ENCODE results near the gene ACER3. TPM values are rescaled to one million over a fixed set of nuclear protein-coding genes. Genes with fewer than 3 reads are reported as not detected.
"Not testable (repeated sequence)": the region's sequence is repeated elsewhere in the genome, so short reads cannot be mapped to it uniquely, and the experiment has no call there.

ACER3 gene
- total and polyA plus RNA-seq, 8 donors: 2.0 to 13.2 (median 5.9) TPM

DNA sequence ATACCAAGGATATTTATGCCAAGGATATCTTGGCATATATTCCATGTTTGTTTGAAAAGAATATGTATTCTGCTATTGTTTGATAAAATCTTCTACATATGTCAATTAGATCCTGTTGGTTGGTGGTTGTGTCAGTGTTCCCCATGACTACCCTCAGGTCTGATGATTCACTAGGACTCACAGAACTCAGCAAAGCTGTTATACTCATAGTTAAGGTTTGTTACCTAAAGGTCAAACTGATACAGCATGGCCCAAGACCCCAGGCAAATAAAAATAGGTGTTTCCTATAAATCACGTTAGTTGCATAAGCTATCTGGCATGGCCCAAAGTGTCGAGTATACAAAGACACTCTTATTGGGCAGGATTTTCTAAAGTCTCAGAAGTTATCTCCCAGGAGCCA is 143.2 kb downstream of the ACER3 start:
- Histone ChIP-seq H3K27me3 (no peaks in the 10 kb centered on the region), H3K4me3 (no peak overlapping the region), H3K36me3 (no peaks in the 10 kb centered on the region), H3K4me1 (no peaks in the 10 kb centered on the region), H3K9me3 (no peaks in the 10 kb centered on the region), H3K27ac (no peak overlapping the region)
- FAIRE-seq: no peak
- intact Hi-C loops (cut with DNase I): no loop called here
- no peak for DNase-seq
- TF ChIP-seq, protein P1, sequence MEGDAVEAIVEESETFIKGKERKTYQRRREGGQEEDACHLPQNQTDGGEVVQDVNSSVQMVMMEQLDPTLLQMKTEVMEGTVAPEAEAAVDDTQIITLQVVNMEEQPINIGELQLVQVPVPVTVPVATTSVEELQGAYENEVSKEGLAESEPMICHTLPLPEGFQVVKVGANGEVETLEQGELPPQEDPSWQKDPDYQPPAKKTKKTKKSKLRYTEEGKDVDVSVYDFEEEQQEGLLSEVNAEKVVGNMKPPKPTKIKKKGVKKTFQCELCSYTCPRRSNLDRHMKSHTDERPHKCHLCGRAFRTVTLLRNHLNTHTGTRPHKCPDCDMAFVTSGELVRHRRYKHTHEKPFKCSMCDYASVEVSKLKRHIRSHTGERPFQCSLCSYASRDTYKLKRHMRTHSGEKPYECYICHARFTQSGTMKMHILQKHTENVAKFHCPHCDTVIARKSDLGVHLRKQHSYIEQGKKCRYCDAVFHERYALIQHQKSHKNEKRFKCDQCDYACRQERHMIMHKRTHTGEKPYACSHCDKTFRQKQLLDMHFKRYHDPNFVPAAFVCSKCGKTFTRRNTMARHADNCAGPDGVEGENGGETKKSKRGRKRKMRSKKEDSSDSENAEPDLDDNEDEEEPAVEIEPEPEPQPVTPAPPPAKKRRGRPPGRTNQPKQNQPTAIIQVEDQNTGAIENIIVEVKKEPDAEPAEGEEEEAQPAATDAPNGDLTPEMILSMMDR (IDR thresholded peaks at IDR 0.05): no peak
- no peak for ATAC-seq
- 42 to 66% methylated on average over 2 of the region's 2 CpGs for WGBS, 2 donors

DNA sequence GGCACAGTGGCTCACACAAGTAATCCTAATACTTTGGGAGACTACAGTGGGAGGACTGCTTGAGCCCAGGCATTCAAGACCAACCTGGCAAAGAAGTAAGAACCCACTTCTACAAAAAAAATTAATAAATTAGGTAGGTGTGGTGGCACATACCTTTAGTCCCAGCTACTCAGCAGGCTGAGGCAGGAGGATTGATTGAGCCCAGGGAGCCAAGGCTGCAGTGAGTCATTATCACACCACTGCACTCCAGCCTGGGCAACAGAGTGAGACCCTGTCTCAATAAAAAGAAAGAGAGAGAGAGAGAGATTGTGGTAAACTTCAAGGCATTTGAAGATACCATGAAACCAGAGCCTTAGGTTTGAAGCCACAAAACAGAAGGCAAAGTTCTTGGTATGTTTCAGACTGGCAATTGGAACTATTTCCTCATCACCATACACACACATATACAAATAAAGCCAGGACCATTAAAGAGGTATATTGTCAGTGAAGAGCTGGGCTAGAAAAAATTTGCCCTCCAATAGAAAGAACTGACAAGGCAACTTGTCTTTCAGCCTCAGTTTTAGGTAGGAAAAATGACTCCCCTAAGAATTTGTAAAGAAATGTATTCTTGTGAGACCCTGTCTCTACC is 148.9 kb downstream of the ACER3 start:
- H3K4me1 ChIP-seq: no peaks in the 10 kb centered on the region
- DNase-seq (no peak), FAIRE-seq (no peak), ATAC-seq (no peak)
- no peak overlapping the region for H3K4me3 ChIP-seq
- H3K36me3 ChIP-seq: no peaks in the 10 kb centered on the region
- TF ChIP-seq, protein P1 (IDR thresholded peaks at IDR 0.05): no peak
- intact Hi-C loops (cut with DNase I): no loop called here
- no peak overlapping the region for H3K27ac ChIP-seq
- no peaks in the 10 kb centered on the region for H3K9me3 ChIP-seq
- H3K27me3 ChIP-seq: no peaks in the 10 kb centered on the region

DNA sequence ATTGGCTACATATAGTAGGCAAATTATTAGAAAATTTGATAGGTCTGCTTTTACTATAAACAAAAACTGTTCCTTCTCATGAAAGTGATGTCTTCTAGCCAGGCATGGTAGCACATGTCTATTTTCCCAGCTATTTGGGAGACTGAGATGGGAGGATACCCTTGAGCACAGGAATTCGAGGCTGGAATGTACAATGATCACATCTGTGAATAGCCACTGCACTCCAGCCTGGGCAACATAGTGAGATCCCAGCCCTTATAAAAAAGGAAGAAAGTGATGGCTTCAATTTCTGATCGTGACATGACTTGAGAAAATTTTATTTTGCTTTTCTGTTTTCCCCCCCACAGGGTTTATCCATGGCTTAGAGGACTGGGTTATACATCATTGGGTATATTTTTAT is 154.0 kb downstream of the ACER3 start:
- TF ChIP-seq, protein P1 (IDR thresholded peaks at IDR 0.05): no peak
- ATAC-seq: no peak
- no peaks in the 10 kb centered on the region for H3K4me1 ChIP-seq
- no peak for DNase-seq
- no peak overlapping the region for H3K27ac ChIP-seq
- no peaks in the 10 kb centered on the region for H3K27me3 ChIP-seq
- FAIRE-seq: no peak
- intact Hi-C loops (cut with DNase I): no loop called here
- no peak overlapping the region for H3K4me3 ChIP-seq
- no peaks in the 10 kb centered on the region for H3K36me3 ChIP-seq
- 88 to 95% methylated on average over 2 of the region's 2 CpGs for WGBS, 2 donors
- H3K9me3 ChIP-seq: no peaks in the 10 kb centered on the region

DNA sequence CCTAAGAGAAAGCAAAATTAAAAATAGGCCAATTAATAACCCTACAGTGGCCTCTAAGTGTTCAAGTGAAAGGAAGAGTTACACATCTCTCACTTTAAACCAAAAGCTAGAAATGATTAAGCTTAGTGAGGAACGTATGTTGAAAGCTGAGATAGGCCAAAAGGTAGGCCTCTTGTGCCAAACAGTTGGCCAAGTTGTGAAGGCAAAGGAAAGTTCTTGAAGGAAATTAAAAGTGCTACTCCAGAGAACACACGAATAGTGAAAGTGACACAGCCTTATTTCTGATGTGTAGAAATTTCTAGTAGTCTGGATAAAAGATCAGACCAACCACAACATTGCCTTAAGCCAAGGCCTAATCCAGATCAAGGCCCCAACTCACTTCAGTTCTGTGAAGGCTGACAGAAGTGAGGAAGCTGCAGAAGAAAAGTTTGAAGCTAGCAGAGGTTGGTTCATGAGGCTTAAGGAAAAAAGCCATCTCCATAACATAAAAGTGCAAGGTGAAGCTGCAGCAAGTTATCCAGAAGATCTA is 157.7 kb downstream of the ACER3 start:
- H3K27ac ChIP-seq; H3K4me3 ChIP-seq; DNase-seq; ATAC-seq; H3K36me3 ChIP-seq; H3K27me3 ChIP-seq; intact Hi-C loops (cut with DNase I); H3K4me1 ChIP-seq; FAIRE-seq; H3K9me3 ChIP-seq: not testable (repeated sequence)
- 84 to 90% methylated on average over 2 of the region's 2 CpGs for WGBS, 2 donors

DNA sequence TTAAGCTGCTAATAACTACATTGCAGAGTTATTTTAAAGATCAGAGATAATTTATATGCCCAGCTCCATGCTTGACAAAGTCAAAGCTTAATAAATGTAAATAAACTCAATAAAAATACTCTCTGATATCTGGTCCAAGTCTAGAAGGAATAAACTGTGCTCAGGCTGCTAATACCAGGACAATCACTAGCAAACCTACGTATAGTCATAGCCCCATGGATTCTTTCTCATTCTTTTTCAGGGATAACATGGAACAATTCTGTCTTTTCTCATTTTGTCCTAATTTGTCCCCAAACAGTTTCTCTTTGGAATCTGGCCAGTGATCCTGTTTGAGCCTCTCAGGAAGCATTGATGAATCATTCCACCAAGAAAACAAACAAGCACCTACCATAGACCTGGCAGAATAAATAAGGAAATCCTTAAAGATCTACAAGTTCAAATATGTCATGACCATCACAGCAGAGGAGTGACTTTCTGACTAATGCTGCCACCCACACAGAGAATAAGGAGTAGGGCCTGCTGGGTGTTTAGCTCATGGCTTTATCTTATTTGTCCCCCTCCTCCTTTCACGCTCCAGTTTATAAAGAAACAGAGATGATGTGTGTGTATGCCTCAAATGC is 159.4 kb downstream of the ACER3 start:
- H3K27ac ChIP-seq: no peak overlapping the region
- H3K27me3 ChIP-seq: no peaks in the 10 kb centered on the region
- H3K4me1 ChIP-seq: peaks cover 0 to 8% (median 0%) of the 10 kb centered on the region in 3 donors
- ATAC-seq (peak in 3 of 4 donors; percentile 58 to 78 (median 67)), DNase-seq (no peak), FAIRE-seq (no peak)
- 77 to 78% methylated on average over 2 of the region's 2 CpGs for WGBS, 2 donors
- intact Hi-C loops (cut with DNase I): no loop called here
- no peaks in the 10 kb centered on the region for H3K36me3 ChIP-seq
- TF ChIP-seq, protein P1 (IDR thresholded peaks at IDR 0.05): no peak
- no peak overlapping the region for H3K4me3 ChIP-seq
- H3K9me3 ChIP-seq: no peaks in the 10 kb centered on the region
